NCI-H146 treated with DMSO at 0.1 percent for 48 hours (cell line): ENCODE measurements around the gene RAB5B.
A peak's percentile ranks its signal among the peaks of the same experiment; 100 is the strongest.
"Not testable (repeated sequence)": the region's sequence is repeated elsewhere in the genome, so short reads cannot be mapped to it uniquely, and the experiment has no call there.

ENCODE experiments used
- DNase-seq: peaks from one replicate; lab custom pipeline; 2025; ENCODE audit not compliant: unreplicated experiment; lab: John Stamatoyannopoulos, UW

The RAB5B gene

DNA sequence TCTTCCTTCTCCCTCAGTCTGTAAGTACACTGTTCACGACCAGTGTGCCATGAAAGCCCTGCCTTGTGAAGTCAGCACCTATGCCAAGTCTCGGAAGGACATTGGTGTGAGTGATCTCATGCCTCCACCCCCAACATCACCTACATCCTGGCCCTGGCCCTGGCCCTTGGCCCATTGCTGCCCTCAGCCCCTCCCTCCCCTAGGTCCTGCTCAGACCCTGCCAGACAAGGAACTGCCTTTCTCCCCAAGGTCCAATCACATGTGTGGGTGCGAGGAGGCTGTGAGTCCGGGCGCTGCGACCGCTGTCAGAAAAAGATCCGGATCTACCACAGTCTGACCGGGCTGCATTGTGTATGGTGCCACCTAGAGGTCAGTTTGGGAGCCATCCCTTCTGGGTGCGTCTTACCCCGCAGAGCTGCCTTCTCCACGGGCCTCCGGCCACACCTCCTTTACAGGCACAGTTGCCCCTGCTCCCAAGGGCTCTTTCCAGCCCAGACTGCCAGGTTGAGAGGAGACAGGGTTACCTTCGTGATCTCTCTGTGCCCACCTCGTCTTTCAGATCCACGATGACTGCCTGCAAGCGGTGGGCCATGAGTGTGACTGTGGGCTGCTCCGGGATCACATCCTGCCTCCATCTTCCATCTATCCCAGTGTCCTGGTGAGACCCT lies 33.7 kb upstream of the RAB5B start:
- DNase-seq = peak; percentile 80

DNA sequence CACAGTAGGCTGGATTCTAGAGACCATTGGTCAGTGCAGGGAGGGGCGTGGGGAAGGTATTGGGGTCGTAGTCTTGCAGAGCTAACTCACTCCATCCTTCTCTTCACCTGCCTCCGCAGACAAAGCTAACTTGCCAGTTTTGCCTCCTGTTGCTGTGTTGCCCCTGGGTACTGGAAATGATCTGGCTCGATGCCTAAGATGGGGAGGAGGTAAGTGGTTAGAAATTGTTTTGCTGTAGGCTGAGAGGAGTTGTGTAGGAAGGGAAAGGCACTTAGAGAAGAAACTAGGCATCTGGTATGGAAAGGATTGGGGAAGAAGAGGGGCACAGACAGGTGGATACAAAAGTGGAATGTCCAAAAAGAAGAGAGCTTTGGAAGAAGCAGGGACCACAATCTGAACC lies 31.8 kb upstream of the RAB5B start:
- no peak for DNase-seq

DNA sequence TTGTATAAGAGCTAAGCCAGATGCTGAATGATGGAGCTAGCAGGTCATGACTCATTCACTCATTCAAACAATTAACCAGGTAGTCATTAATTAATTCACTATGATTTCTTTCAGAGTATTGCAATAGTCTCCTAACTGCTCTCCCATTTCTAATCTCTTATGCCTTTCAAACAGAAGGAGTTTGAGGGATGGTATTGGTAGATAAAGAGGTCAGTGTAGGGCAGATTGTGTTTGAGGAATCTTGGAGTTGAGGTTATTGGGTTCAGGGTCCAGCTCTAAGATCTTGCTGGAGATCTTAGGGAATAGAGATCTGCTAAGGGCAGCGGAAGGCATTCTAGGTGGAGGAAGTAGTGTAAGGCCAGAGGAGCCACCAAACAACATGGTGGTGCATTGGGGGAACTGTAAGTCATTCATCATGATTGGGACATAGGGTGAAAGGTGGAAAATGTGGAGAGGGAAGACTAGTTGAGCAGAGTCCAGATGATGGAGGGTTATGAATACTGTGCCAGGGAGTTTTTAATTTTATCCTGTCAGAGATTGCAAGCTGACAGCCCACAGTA lies 31.2 kb upstream of the RAB5B start:
- DNase-seq = no peak

DNA sequence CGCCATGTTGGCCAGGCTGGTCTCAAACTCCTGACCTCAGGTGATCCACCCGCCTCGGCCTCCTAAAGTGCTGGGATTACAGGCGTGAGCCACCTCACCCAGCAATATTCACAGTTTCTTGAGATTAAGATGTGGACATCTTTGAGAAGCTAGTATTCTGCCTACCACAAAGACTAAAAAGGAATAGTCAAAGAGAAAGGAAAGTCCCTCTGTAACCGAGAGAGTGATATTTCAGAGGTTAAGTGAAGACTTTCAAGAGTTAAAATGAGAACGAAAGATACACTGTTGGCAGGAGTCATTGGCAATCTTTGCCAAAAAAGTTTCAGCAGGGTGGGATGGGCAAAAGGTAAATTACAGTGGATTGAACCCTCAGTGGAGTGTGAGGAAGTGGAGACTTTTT lies 27.3 kb upstream of the RAB5B start:
- DNase-seq = no peak

DNA sequence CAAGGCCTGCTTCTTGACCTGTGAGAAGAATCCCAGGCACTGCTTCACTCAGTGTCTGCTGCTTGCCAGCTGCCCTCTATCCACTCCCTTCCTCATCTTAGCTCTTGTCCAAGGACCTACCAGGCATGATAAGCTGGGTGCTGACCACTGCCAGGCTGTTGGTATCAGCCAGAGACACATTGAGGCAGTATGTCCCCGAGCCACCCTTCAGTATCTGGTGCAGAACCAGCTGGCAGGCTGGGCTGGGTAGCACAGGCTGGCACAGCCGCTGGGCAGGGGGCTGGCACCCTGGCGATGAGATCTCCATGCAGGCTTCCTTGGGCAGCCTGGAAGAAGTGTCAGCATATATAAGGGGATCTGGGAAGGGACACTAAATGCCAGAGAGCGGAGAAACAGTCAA lies 18.5 kb upstream of the RAB5B start:
- no peak for DNase-seq

DNA sequence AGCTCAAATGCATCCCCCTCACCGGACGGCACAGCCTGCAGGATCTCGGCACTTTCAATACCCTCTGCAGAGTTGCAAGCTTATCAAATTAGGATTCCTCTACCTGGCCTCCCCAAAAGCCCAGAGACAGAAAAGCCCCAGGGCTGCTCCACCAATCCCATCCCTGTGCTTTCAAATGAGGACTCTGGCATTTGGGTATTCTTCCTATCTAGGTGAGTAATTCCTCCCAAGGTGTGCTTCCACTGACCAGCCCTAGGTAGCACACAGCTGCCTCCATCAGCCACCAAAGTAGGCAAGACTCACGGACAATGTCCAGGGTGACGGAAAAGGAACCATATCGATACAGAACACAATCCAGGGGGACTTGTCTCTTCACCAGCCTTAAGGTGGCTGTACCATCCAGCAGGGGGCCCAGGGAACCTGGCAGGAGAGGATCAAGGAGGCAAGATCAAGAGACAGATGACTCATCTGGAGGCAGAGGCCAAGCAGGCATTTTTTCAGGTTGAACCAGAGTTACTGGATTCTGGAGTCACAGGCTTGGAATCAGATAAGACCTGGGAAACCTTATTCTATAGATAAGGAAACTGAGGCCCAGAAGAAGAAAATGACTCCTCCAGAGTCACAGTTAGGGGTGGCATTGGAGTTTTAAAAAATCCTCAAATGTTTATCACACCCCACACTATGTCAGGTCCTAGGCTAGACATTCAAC lies 17.9 kb upstream of the RAB5B start:
- DNase-seq = no peak

DNA sequence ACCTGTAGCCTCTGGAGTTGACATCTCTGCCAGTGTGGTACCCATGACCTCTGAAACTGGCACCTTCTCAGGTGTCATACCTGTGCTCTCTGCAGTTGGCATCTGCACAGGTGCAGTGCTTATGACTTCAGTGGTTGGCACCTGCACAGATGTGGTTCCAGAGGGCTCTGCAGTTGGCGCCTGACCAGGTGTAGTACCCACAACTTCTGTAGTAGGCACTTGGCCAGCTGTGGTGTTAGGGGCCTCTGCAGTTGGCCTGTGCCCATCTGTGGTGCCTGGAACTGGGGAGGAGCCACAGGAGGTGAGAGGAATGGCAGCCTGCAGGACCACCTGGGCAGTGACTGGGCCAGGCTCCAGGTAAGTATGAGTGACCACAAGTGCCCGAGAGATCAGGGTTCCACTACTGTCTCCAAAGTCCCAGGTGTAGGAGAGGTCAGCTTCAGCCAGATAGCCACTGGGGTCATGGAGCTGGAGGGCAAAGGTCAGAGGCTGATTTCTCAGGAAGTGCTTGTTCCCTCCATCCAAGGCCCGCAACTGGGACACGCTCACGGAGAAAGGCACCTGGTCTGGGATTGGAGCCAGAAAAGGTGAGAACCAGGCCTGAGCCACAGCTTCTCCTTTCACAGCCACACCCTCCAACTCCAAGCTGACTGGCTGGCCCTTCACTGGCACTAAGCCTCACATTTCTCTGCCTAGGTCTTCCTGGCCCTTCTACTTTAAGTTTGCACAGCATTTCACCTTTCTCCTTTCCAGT lies 16.6 kb upstream of the RAB5B start:
- no peak for DNase-seq

DNA sequence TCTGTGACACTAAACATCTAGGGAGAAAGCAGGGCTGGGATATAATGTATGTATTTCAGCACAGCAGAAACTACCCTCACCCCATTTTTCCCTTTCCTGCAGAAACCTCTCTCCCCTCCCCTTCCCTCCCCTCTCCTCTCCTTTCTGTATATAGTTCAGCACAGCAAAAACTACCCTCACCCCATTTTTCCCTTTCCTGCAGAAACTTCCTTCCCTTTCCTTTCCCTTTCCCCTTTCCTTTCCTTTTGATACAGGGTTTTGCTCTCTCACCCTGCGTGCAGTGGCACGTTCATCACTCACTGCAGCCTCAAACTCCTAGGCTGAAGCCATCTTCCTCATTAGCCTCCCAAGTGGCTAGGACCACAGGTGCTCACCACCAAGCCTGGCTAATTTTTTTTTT lies 10.1 kb upstream of the RAB5B start:
- DNase-seq = no peak

DNA sequence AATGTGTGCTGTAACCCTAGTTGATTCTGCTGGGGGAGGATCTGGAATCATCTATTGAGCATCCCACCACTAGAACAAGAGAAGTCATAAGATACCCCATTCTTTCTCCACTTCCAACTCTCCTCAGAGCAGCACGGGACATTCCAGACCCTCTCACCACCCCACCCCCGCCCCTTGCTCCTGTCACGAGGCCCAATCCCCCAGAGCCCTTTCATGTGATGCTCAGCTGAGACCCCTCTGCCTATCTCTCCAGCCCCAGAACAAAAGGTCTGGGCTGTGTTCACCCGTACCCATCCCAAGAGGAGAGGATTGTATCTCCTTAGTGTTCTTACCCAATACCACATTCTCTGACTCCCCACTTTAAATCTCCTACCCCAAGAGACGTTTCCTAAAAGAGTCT lies 8.6 kb upstream of the RAB5B start:
- no peak for DNase-seq

DNA sequence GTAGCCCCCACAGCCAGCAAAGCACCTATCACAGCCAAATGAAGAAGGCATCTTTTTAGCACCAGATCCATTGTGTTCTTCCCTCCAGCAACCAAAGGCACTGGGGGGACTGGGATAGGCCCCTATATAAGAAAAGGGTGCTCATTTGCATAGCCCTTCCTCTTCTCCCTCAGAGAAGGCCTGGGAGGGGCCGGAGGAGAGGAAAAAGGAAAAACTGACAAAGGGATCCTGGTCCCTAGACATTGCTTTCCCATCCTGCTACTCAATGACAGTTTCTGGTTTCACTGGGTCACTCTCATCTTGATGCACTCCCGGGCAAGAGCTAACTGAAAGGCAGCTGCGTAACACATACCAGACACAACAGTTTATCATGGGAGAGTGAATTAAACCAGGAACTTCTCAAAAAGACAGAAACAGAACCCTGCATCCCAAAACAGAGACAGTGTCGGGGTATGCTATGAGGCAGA lies 7.9 kb upstream of the RAB5B start, which contains the start of gene PMEL:
Gene PMEL, minus strand, starts transcription at position 102 of the 467 bp plus-strand sequence. Its CDS starts 31 bp downstream, at position 71.
- no peak for DNase-seq

DNA sequence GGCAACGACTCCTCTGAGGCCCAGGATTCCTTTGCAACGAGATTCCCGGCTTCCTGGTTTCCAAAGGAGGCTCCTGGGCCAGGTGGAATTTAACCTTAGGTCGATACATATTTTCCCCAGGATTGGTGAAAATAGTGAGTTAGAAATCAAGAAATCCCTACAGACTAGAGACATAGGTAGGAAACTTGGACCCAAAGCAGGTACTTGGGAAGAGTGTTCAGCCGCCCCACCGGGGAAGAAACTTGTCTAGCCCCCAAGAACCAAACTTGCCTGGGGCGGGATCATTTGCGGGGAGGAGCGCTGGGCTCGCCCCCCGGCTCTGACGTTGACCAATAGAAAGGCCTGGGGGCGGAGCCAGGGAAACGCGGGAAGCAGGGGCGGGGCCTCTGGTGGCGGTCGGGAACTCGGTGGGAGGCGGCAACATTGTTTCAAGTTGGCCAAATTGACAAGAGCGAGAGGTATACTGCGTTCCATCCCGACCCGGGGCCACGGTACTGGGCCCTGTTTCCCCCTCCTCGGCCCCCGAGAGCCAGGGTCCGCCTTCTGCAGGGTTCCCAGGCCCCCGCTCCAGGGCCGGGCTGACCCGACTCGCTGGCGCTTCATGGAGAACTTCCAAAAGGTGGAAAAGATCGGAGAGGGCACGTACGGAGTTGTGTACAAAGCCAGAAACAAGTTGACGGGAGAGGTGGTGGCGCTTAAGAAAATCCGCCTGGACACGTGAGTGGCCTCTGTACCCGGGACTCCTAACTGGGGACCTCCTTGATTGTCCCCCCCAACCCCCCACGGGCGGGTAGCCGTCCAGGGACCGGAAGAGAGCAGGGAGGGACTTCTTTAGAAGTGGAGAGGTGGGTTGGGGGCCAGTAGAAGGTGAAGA lies 7.2 kb upstream of the RAB5B start, which contains the start of gene CDK2:
Gene CDK2, plus strand, starts transcription at position 423 of the 874 bp plus-strand sequence. Its CDS starts 179 bp downstream, at position 602.
- DNase-seq = peak; percentile 84

DNA sequence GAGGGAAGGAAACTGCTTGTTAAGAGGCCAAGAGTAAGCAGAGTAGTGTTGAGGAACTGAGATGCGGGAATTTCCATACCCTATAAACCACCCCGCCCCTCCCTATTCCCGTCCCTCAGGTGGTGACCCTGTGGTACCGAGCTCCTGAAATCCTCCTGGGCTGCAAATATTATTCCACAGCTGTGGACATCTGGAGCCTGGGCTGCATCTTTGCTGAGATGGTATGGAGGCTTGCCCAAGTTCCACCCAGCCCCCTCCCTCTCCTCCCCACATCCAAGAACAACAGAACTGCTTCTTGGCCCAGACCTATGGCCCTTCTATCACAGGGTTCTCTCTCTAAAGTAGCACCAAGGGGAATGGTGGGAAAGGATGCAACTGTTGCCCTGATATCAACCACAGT lies 4.5 kb upstream of the RAB5B start:
- no peak for DNase-seq

DNA sequence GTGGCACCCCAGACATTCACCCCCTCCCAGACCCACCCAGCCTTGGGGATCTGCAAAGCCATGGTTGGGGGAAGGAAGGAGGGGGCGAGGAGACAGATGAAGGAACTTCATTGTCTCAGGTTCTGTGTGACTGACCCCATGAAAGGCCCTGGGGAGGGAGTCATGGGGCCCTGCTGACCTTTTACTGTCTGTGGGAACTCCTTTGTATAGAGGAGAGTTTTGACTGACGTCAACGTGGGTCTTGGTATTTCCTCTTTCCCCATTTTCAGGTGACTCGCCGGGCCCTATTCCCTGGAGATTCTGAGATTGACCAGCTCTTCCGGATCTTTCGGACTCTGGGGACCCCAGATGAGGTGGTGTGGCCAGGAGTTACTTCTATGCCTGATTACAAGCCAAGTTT lies 3.1 kb upstream of the RAB5B start:
- DNase-seq = no peak

DNA sequence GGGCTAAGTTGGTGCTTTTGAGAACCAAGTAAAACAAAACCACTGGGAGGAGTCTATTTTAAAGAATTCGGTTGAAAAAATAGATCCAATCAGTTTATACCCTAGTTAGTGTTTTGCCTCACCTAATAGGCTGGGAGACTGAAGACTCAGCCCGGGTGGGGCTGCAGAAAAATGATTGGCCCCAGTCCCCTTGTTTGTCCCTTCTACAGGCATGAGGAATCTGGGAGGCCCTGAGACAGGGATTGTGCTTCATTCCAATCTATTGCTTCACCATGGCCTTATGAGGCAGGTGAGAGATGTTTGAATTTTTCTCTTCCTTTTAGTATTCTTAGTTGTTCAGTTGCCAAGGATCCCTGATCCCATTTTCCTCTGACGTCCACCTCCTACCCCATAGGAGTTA lies 1.8 kb upstream of the RAB5B start:
- DNase-seq = no peak

DNA sequence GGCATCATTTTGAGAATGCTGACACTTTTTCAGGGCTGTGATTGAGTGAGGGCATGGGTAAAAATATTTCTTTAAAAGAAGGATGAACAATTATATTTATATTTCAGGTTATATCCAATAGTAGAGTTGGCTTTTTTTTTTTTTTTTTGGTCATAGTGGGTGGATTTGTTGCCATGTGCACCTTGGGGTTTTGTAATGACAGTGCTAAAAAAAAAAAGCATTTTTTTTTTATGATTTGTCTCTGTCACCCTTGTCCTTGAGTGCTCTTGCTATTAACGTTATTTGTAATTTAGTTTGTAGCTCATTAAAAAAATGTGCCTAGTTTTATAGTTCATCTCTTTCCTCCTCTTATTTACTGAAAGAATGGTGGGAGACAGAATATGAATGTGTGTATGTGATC lies 1.4 kb upstream of the RAB5B start:
- no peak for DNase-seq

DNA sequence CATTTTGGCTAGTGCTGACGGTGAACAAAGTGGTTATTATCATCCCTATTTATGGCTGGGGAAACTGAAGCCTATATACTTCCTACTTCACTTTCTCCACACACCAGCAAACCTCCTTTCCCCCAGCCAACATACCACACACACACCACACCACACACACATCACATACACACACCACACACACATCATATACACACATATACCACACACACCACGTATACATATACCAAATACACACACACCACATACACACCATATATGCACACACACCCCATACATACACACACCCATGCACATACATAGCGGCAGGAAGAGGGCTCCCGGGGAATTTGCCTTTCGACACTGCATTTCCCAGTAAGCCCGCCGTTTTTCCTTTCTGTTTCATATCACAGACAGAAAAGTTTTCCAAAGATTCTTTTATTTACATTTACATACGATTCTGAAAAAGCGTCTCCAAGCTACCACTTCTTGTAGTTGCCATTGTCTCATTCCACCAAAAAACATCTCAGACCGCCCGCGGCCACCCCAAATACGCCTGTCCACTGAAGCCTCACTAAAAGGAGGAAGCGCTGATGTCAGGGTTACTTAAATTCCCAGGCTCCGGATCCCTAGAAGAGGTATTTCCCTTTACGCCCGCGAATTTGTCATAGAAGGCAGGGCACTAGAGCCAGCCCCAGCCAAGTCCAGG lies 823 bp upstream of the RAB5B start:
- no peak for DNase-seq

DNA sequence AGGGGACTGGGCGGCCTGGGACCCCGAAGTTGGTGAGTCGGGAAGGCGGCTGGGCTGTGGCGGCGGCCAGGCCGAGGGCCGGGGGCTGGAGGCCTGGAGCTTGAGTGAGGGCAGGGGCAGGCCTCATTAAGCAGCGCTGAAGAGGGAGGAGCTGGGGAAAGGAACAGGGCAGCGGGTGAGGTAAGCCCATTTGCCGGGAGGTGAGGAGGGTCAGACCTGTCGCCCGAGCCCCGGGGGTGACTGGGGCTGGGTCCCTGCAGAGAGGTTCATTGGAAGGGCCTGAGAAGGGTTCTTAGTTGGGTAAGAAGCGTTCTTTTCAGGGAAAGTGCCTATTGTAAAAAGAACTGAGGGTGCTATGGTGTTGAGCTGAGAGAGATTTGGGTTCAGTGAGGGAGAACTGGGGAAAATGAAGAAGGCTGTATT lies 441 bp downstream of the RAB5B start:
- peak; percentile 52 for DNase-seq

DNA sequence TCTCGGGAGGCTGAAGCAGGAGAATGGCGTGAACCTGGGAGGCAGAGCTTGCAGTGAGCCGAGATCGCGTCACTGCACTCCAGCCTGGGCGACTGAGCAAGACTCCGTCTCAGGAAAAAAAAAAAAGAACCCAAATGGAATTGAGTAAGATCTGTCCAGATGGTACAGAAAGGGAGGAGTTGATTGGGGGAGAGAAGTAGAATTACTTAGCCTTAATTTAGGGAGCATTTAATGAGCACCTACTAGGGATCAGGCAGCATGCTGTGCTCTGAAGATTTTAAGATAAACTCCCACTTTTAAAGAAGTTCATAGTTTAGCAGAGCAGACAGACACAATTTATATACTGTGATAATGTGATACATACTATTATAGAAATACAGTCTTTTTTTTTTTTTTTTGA lies 4.5 kb downstream of the RAB5B start:
- DNase-seq = no peak

DNA sequence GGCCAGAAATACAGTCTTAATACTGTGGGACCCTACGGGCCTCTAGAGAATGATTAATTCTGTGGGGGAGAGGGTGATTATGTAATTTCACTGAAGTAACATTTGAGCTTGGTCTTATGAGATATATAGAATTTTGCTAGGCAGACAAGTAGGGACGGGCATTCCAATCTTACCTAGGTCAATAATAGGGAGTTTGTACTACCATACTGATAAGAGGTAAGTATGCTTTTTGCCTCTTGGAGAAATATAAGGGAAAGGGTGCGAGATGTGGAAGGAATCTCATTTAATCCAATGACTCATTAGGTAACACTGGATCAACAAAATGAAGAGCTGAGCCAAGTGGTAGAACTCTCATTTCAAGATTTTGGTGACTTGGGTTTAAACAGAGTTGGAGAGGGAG lies 5.2 kb downstream of the RAB5B start:
- no peak for DNase-seq

DNA sequence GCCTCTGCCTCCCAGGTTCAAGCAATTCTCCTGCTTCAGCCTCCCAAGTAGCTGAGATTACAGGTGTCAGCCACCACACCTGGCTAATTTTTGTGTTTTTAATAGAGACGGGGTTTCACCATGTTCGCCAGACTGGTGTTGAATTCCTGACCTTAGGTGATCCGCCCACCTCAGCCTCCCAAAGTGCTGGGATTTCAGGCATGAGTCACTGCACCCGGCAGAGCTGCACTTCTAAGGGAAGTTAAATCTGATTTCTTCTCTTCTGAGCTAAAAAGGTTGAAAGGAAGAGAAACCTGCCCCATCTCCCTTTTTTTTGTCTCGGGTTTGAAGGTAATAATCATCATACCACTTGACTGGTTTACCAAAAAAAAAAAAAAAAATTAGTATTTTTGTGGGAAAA lies 8.0 kb downstream of the RAB5B start:
- not testable (repeated sequence) for DNase-seq
